Measurements from ENCODE around the gene CRB2. TPM values are rescaled to one million over a fixed set of nuclear protein-coding genes. Genes with fewer than 3 reads are reported as not detected.

The CRB2 gene
- total and polyA plus RNA-seq, 2 of the 4 experiments (the other 2 are of a cell fraction), result not detected

DNA sequence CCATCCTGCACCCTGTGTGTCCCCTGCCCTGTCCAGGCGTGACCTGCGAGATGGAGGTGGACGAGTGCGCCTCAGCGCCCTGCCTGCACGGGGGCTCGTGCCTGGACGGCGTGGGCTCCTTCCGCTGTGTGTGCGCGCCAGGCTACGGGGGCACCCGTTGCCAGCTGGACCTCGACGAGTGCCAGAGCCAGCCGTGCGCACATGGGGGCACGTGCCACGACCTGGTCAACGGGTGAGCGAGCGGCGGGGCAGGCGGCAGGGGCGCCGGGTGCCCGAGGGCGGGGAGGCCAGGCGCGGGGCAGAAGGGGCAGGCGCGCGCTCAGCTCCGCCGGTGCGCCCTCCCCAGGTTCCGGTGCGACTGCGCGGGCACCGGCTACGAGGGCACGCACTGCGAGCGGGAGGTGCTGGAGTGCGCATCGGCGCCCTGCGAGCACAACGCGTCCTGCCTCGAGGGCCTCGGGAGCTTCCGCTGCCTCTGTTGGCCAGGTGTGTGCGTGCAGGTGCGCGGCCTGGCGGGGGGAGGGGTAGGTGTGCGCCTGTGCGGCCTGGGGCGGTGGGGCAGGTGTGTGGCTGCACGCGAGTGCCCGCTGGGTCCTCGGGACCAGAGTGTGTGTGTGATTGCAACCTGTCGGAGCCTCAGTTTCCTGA, 10.0 kb downstream of the CRB2 start:
- in situ Hi-C loops (cut with MboI; ENCODE audit: low sequenced_read_pairs), result no loop called here
- no peaks in the 10 kb centered on the region for H4K20me1 ChIP-seq (ENCODE audit: insufficient read depth, low read length)
- no peak overlapping the region for H2AK9ac ChIP-seq (replicated peaks; ENCODE audit: low read depth, low read length, poor library complexity)
- ATAC-seq (ENCODE audit: low read depth), result no peak
- intact Hi-C loops (cut with micrococcal nuclease), result no loop called here
- ChIA-PET CTCF (no interaction called here), POLR2A (ENCODE audit: unreplicated experiment) (no interaction called here)
- no peaks in the 10 kb centered on the region for H3K9me3 ChIP-seq (ENCODE audit: control insufficient read depth, insufficient read depth, low read length)
- no peaks in the 10 kb centered on the region for H3K9me1 ChIP-seq (ENCODE audit: insufficient read depth, low read length)
- no TSS peak for BruUV-seq (replicated peaks)
- H3K27me3 ChIP-seq (ENCODE audit: control insufficient read depth, insufficient read depth, low read length), result peaks cover 26% of the 10 kb centered on the region
- H3K56ac ChIP-seq (ENCODE audit: extremely low read depth, insufficient read depth, low read length), result no peak overlapping the region
- H2AFZ ChIP-seq (replicated peaks; ENCODE audit: low read length, poor library complexity), result no peak overlapping the region
- WGBS, 2 experiments (ENCODE audit: extremely low coverage in 2 of 2, insufficient read length in 1 of 2), result 81% methylated on average over 43 of the region's 67 CpGs; no CpG with 5 or more reads in 1 of the 2 experiments
- H2BK5ac ChIP-seq (ENCODE audit: low read depth, low read length, poor library complexity, severe bottlenecking), result no peak overlapping the region
- dilution Hi-C loops (cut with HindIII; ENCODE audit: low sequenced_read_pairs, unreplicated experiment), result no loop called here
- H2BK120ac ChIP-seq (ENCODE audit: low read depth, low read length), result no peak overlapping the region
- H3K9ac ChIP-seq (ENCODE audit: low read depth, low read length), result no peak overlapping the region
- no peaks in the 10 kb centered on the region for H3K36me3 ChIP-seq (ENCODE audit: control insufficient read depth, insufficient read depth, low read length)
- H3K27ac ChIP-seq (ENCODE audit: insufficient read depth, low read length), result no peak overlapping the region
- no peak overlapping the region for H3K4me3 ChIP-seq (ENCODE audit: insufficient read depth, low read depth, low read length)
- H4K5ac ChIP-seq (ENCODE audit: low read depth, low read length), result no peak overlapping the region
- H3K18ac ChIP-seq (ENCODE audit: low read depth, low read length), result no peak overlapping the region
- H3K79me1 ChIP-seq (ENCODE audit: low read depth in 1 of 2, low read length in 2 of 2), result no peaks in the 10 kb centered on the region
- peaks cover 4% of the 10 kb centered on the region; the same call in 1 of the 2 replicates for H3K4me1 ChIP-seq (ENCODE audit: control insufficient read depth, insufficient read depth, low read length)
- H3K23ac ChIP-seq (ENCODE audit: low read depth, low read length), result no peak overlapping the region
- H2AK5ac ChIP-seq (ENCODE audit: low read depth, low read length), result no peak overlapping the region
- H3K4me2 ChIP-seq (ENCODE audit: low read depth, low read length), result no peak overlapping the region
- no peak overlapping the region for H2BK15ac ChIP-seq (ENCODE audit: low read depth, low read length)
- no peak overlapping the region for H3K4ac ChIP-seq (ENCODE audit: low read depth, low read length)
- TF ChIP-seq MAZ (IDR thresholded peaks at IDR 0.05; ENCODE audit: borderline replicate concordance, low read depth, low read length), result no peak
- TF ChIP-seq RFX5 (IDR thresholded peaks at IDR 0.05; ENCODE audit: low read depth, low read length), result no peak
- no peak for TF ChIP-seq USF2 (IDR thresholded peaks at IDR 0.05; ENCODE audit: low read depth, low read length)
- TF ChIP-seq CHD1 (IDR thresholded peaks at IDR 0.05; ENCODE audit: low read depth, low read length), result no peak
- no peak overlapping the region for H2BK20ac ChIP-seq (ENCODE audit: low read depth, low read length)
- no peak overlapping the region for H4K8ac ChIP-seq (ENCODE audit: low read depth in 2 of 2, low read length in 2 of 2)
- DNase-seq, result no peak
- no peak overlapping the region for H4K91ac ChIP-seq (ENCODE audit: insufficient read depth, low read depth, low read length)
- no peak overlapping the region for H3K14ac ChIP-seq (replicated peaks; ENCODE audit: low read depth, low read length)

Data from IMR-90 (cell line).